Middle frontal gyrus (tissue), 1 donor: ENCODE measurements around the gene PPP1R3D.
"Not testable (repeated sequence)": the region's sequence is repeated elsewhere in the genome, so short reads cannot be mapped to it uniquely, and the experiment has no call there.

Experiments used
- DNase-seq: peaks from one replicate; pipeline ENCODE4 v3.0.0-alpha.2; 2015; ENCODE audit warnings: low spot score; ENCODE audit errors: extremely low spot score

PPP1R3D gene

DNA sequence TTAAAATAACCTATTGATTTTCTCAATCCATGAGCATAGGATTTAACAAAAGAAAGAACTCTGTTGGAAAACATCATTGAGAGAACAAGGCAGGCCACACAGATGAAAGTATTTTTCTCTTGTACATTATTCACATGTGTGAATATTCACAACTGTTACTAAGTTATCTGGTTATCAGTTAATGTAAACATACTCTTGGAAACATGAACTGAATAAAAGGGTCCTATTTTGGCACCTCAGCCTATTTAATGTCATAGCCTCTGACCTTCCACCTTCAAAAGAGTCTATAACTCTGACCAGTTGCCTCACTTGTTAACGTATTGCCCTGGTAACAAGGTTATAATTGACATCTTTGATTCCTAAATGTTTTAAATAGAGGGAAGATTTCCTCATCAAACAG lies 14.7 kb downstream of the PPP1R3D start:
- DNase-seq = no peak

DNA sequence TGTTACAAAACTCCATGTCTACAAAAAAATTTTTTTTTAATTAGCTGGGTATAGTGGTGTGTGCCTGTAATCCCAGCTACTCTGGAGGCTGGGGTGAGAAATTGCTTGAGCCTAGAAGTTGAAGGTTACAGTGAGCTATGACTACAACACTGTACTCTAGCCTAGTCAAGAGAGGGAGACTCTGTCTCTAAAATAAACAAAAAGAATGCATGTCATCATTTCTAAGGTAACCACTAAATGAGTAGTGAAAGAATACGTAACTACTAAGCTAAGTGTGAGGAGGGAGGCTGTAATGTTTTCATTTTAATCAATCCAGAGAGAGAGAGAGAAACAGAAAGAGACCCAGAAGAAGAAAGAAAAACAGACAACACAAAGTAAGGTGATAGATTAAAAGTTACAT lies 16.6 kb downstream of the PPP1R3D start:
- DNase-seq = no peak

DNA sequence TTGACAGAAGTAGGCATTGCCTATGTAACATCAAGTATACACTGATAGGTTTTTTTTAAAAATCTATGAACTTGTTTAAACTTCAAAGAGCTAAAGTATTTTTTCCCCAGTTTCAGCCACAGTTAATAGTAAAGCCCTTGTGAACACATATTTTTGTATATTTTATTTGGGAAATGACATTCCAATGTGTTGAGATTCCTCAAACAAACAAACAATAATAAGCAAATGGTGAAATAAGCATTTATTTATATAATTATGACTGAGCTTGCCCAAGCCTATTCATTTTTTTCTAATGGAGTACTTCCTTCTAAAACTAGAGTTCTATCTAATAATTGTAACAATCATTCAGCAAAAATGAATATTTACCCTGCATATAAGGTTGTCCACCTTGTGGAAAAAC lies 19.2 kb downstream of the PPP1R3D start:
- no peak for DNase-seq

- DNase-seq = no peak
Measured at GRCh38 chr20:59912609-59913008, 27.5 kb downstream of the PPP1R3D start.

- DNase-seq = no peak
Measured at GRCh38 chr20:59911041-59911440, 29.1 kb downstream of the PPP1R3D start.

- DNase-seq = no peak
Measured at GRCh38 chr20:59908855-59909254, 31.2 kb downstream of the PPP1R3D start.

DNA sequence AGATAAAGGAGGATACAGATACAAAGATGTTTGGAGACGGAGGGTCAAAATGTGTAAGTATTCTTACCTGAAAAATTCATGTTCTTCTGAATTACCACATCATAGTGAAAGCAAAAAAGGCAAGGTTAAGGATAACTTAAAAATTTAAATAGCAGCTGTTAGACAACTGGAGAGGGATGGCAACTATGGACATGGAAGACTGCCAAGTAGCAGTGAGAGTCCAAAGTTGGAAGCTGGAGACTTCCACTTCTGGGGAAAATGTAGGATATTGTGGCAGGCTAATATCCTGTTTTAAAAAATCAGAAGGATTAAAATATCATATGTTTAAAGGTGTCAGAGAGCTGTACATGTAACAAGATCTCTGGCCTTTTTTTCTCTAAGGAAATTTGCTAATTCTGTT lies 36.5 kb downstream of the PPP1R3D start:
- no peak for DNase-seq

DNA sequence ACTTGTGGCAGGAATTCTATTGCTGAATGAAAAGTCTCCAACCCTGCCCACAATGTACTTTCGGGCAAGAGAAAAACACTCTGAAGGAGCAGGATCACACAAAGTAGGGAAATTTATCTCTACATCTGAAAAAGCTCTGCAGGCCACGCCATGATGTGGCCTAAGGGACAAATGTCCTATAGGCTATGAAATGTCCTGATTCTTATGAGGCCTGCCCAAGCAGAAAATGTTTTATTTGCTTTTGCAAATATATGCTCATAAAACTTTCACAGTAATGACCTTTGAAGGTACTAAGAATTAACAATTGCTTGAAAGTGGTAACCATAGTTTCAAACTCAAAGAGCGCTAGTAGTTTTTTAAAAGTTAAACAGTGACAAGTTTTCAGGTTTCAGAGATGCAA lies 37.6 kb downstream of the PPP1R3D start:
- no peak for DNase-seq

GRCh38 chr20:59895908-59896307 lies 44.2 kb downstream of the PPP1R3D start:
- DNase-seq = no peak

DNA sequence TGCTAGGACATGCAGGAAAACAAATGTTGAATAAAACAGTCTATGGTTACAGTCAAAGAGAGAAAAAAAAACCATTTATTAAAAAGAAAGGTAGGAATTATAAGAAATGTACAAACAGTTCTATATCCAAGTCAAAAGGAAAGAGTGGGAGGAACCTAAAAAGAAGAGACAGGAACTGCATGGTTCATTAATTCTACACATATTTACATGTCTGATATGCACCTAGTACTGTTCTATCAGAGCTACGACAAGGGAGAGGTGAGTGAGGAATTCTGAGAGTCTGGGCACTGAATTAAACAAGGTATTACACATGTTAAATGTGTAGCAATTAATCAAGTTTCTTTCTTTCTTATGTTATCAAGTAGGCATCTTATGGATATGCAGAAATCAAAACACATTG lies 48.5 kb downstream of the PPP1R3D start:
- no peak for DNase-seq

DNA sequence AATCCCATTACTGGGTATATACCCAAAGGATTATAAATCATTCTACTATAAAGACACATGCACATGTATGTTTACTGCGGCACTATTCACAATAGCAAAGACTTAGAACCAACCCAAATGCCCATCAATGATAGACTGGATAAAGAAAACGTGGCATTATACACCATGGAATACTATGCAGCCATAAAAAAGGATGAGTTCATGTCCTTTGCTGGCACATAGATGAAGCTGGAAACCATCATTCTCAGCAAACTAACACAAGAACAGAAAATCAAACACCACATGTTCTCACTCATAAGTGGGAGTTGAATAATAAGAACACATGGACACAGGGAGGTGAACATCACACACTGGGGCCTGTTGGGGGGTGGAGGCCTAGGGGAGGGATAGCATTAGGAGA lies 50.1 kb downstream of the PPP1R3D start:
- not testable (repeated sequence) for DNase-seq

GRCh38 chr20:59888050-59888449 lies 52.1 kb downstream of the PPP1R3D start:
- DNase-seq = no peak
